ENCODE measurements around the gene HDGFL3.

DNA sequence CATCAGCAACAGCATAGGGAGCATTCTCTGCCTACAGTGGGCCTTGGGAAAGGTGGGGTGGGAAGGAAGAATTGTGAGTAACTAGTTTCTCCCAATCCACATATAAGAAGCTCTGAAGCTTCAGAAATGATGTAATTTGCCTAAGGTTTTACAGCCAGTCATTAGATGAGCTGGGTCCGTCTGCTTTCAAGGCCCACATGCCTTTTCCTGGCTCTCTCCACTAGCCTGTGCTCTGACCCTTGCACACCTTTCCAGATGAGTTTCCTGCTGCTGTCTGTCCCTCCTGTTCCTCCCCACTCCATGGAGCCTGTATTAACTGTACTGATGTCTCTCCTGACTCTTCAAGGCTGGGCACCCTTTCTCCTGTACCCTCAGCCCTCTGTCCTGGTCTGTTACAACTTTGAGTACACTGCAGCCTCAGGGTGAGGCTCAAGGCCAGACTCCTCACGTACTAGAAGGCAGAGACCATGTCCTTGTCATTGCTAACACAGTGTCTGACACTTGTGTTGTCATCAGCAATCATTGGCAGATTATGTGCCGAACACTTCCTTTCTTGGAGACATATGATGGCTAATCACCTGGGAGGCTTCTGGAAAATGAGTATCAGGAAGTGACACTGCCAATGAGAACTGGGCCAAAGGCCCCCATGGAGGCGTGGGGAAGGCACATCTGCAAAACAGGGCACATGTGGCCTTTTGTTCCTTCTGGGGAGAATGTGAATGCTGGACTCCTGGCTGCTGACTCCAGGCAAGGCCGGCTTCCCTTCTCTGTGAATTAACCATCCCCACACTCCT, 93.5 kb downstream of the HDGFL3 start:
- no peak for TF ChIP-seq CTCF (IDR thresholded peaks at IDR 0.05; ENCODE audit: low read depth, low read length)
- no peak for TF ChIP-seq EZH2phosphoT487 (IDR thresholded peaks at IDR 0.05; ENCODE audit: low read depth)

Measured in OCI-LY3 (cell line).